WTC11 (cell line): ENCODE data around the gene TMEM63C. TPM values are rescaled to one million over a fixed set of nuclear protein-coding genes. Genes with fewer than 3 reads are reported as not detected.

ENCODE experiments used
- ATAC-seq: fragments of 200-7000 bp; cut with Tn5 transposase; 2 replicates; pipeline ENCODE4 v1.10.0; 2021; ENCODE audit warnings: mild to moderate bottlenecking, moderate library complexity
- CTCF ChIA-PET: fragments of 300-600 bp; sonication (Branson Sonifier 250); formaldehyde crosslinking; loops from one replicate; lab custom pipeline; 2021; ENCODE audit warnings: antibody characterized with exemption; lab: Charles Lee
- POLR2A ChIA-PET: fragments of 350-600 bp; sonication (Branson Sonifier 250); formaldehyde crosslinking; loops from one replicate; lab custom pipeline; 2021; ENCODE audit warnings: antibody characterized with exemption; lab: Charles Lee
- DNase-seq: peaks from one replicate; pipeline ENCODE4 v3.0.0; 2021; ENCODE audit warnings: low spot score
- H3K27ac Mint-ChIP-seq: 2 replicates; pipeline ENCODE4 v1.8.0; 2021; ENCODE audit warnings: mixed read lengths
- H3K27me3 Mint-ChIP-seq: 2 replicates; pipeline ENCODE4 v1.8.0; 2021; ENCODE audit warnings: low read depth, mild to moderate bottlenecking, moderate library complexity, mixed read lengths
- H3K36me3 Mint-ChIP-seq: 2 replicates; pipeline ENCODE4 v1.8.0; 2021; ENCODE audit warnings: mixed read lengths
- H3K4me1 Mint-ChIP-seq: 2 replicates; pipeline ENCODE4 v1.8.0; 2022; ENCODE audit warnings: mixed read lengths
- H3K4me3 Mint-ChIP-seq: 2 replicates; pipeline ENCODE4 v1.8.0; 2021; ENCODE audit warnings: mild to moderate bottlenecking, moderate library complexity, mixed read lengths
- H3K9me3 Mint-ChIP-seq: 2 replicates; pipeline ENCODE4 v1.8.0; 2021; ENCODE audit warnings: mixed read lengths
- AFF4 ChIP-seq: sonication (generic); formaldehyde crosslinking; IDR thresholded peaks from 2 replicates; pipeline ENCODE4 v1.8.1; 2023; ENCODE audit warnings: mild to moderate bottlenecking, missing genetic modification reagents, borderline replicate concordance
- ATF2 ChIP-seq: sonication (generic); formaldehyde crosslinking; IDR thresholded peaks from 2 replicates; pipeline ENCODE4 v1.8.1; 2022; ENCODE audit warnings: low read depth, missing genetic modification reagents, borderline replicate concordance
- CBFB ChIP-seq: sonication (generic); formaldehyde crosslinking; IDR thresholded peaks from 2 replicates; pipeline ENCODE4 v1.8.1; 2022; ENCODE audit warnings: mild to moderate bottlenecking, low read depth, missing genetic modification reagents
- EMX1 ChIP-seq: fragments of 250-450 bp; sonication (Bioruptor Pico); IDR thresholded peaks from 2 replicates; pipeline ENCODE4 v1.8.0; 2021; ENCODE audit warnings: mild to moderate bottlenecking
- ERG ChIP-seq: fragments of 250-450 bp; sonication (Bioruptor Pico); IDR thresholded peaks from 2 replicates; pipeline ENCODE4 v1.8.0; 2021; ENCODE audit warnings: mild to moderate bottlenecking
- MXD4 ChIP-seq: fragments of 250-450 bp; sonication (Bioruptor Pico); IDR thresholded peaks from 2 replicates; pipeline ENCODE4 v1.8.0; 2021; ENCODE audit warnings: mild to moderate bottlenecking, moderate library complexity, borderline replicate concordance
- NR2C2 ChIP-seq: sonication (generic); formaldehyde crosslinking; IDR thresholded peaks from 2 replicates; pipeline ENCODE4 v1.8.0; 2022; ENCODE audit warnings: mild to moderate bottlenecking, missing genetic modification reagents
- RELA ChIP-seq: sonication (generic); formaldehyde crosslinking; IDR thresholded peaks from 2 replicates; pipeline ENCODE4 v1.8.1; 2022; ENCODE audit warnings: missing genetic modification reagents, mild to moderate bottlenecking, borderline replicate concordance
- SP1 ChIP-seq: sonication (generic); formaldehyde crosslinking; conservative IDR thresholded peaks from 2 replicates; pipeline ENCODE4 v1.8.1; 2022; ENCODE audit warnings: missing genetic modification reagents
- STAT6 ChIP-seq: sonication (generic); formaldehyde crosslinking; conservative IDR thresholded peaks from 2 replicates; pipeline ENCODE4 v1.8.1; 2023; ENCODE audit warnings: mild to moderate bottlenecking, low read depth, missing genetic modification reagents, moderate library complexity
- USF1 ChIP-seq: sonication (generic); formaldehyde crosslinking; IDR thresholded peaks from 2 replicates; pipeline ENCODE4 v1.8.0; 2022; ENCODE audit warnings: mild to moderate bottlenecking, missing genetic modification reagents
- USF2 ChIP-seq: sonication (generic); formaldehyde crosslinking; IDR thresholded peaks from 2 replicates; pipeline ENCODE4 v1.8.1; 2023; ENCODE audit warnings: mild to moderate bottlenecking, missing genetic modification reagents, moderate library complexity
- ZNF423 ChIP-seq: fragments of 250-450 bp; sonication (Bioruptor Pico); IDR thresholded peaks from 2 replicates; pipeline ENCODE4 v2.1.2; 2022; ENCODE audit warnings: mild to moderate bottlenecking, moderate library complexity
- total RNA-seq: library from RNA; stranded (reverse); gene quantifications from 3 replicates; pipeline ENCODE4 v1.2.3, GENCODE V29; 2021

Gene TMEM63C
- total RNA-seq, 1 experiment from 2014 or later, result 8.8 TPM

GRCh38 chr14:77213679-77214016 lies 32.0 kb downstream of the TMEM63C start:
- CTCF ChIA-PET, result interaction anchor here (0.6 to 6.6 kb wide), 53 partner anchors 10 to 343 kb away, joined by 3 to 78 read pairs (median 6); partner anchors contain the start of genes CIPC, TMEM63C and ZDHHC22
- peaks cover 3% of the 10 kb centered on the region; the same call in 1 of the 2 replicates for H3K27me3 Mint-ChIP-seq
- ATAC-seq (no peak), DNase-seq (no peak)
- H3K4me1 Mint-ChIP-seq, result peaks cover 13% of the 10 kb centered on the region
- H3K27ac Mint-ChIP-seq, result no peak overlapping the region
- no peaks in the 10 kb centered on the region for H3K9me3 Mint-ChIP-seq
- no peaks in the 10 kb centered on the region for H3K36me3 Mint-ChIP-seq
- TF ChIP-seq USF1, result no peak
- TF ChIP-seq ERG (CRISPR knock-in tag), result no peak
- no peak for TF ChIP-seq ATF2 (CRISPR knock-in tag)
- TF ChIP-seq CBFB, result no peak
- no peak for TF ChIP-seq EMX1 (CRISPR knock-in tag)
- no peak for TF ChIP-seq STAT6 (CRISPR knock-in tag)
- TF ChIP-seq NR2C2, result no peak
- no peak for TF ChIP-seq ZNF423 (CRISPR knock-in tag)
- TF ChIP-seq USF2, result no peak
- TF ChIP-seq AFF4 (CRISPR knock-in tag), result no peak
- TF ChIP-seq RELA (CRISPR knock-in tag), result no peak
- TF ChIP-seq MXD4 (CRISPR knock-in tag), result no peak
- POLR2A ChIA-PET, result interaction anchor here (1.2 kb wide), 1 partner anchor 27 kb away, joined by 3 read pairs; no protein-coding TSS in a partner anchor
- no peak overlapping the region for H3K4me3 Mint-ChIP-seq

- no peak for TF ChIP-seq SP1 (CRISPR knock-in tag)
- TF ChIP-seq, all 79 proteins: peak for 0
- Mint-ChIP-seq H3K27me3 (peaks cover 3% of the 10 kb centered on the region; the same call in 1 of the 2 replicates), H3K27ac (no peak overlapping the region), H3K9me3 (no peaks in the 10 kb centered on the region), H3K4me1 (peaks cover 10% of the 10 kb centered on the region), H3K36me3 (no peaks in the 10 kb centered on the region), H3K4me3 (no peak overlapping the region)
- DNase-seq, result no peak
- ATAC-seq, result no peak
- ChIA-PET CTCF (interaction anchor here (1.2 to 6.6 kb wide), 25 partner anchors 9 to 344 kb away, joined by 3 to 78 read pairs (median 8); partner anchors contain the start of genes TMEM63C and ZDHHC22), POLR2A (interaction anchor here (1.2 kb wide), 1 partner anchor 27 kb away, joined by 3 read pairs; no protein-coding TSS in a partner anchor)
Observed at GRCh38 chr14:77214216-77214615, 32.6 kb downstream of the TMEM63C start.
